ENCODE data around the gene XAB2.

XAB2 gene

GRCh38 chr19:7648265-7649014 lies 19.1 kb upstream of the XAB2 start:
- DNase-seq: no peak

DNA sequence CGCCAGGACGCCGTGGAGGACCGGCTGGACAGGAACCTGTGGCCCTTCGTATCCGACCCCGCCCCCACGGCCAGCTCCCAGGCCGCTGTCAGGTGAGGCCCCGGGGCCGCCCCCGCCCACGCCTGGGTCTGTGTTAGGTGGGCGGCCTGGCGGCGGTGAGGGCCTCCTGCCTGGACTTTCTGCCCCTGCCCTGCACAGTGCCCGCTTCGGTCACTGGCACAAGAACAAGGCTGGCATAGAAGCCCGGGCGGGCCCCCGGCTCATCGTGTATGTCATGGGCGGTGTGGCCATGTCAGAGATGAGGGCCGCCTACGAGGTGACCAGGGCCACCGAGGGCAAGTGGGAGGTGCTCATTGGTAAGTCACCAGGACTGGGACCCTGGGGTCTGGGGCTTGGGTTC lies 17.8 kb upstream of the XAB2 start:
- DNase-seq: no peak

GRCh38 chr19:7646426-7646700 lies 17.0 kb upstream of the XAB2 start:
- no peak for DNase-seq

DNA sequence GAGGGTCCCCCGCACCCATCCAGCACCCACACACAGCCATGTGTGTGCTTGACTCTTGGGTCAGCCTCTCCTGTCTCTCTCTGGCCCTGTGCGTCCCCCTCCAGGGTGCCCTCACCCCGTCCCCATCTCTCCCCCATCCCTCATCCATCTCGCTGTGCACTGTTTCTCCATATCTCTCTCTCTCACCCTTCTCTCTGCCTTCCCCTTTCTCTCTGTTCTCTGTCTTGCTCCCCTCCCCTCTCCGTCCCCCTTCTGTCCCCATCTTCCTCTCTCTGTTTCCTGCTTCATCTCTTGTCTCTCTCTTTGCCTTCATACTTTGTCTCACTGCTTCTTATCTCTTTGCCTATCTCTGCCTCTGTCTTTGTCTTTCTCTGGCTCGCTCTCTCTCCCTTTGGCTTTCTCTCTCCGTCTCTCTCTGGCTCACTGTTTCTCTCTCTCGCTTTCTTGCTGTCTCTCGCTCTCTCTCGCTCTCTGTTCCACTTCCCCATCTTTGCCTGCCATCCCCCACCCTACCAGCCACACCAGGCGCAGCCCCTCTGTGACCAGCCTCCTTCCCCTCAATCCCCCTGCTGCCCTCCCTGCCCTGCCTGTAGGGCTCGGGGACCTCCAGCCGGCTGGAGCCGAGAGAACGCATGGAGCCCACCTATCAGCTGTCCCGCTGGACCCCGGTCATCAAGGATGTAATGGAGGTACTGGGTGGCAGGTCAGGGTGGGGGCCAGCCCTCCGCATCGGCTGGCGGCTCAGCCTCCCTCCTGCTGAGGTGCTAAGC lies 16.5 kb upstream of the XAB2 start:
- no peak for DNase-seq

DNA sequence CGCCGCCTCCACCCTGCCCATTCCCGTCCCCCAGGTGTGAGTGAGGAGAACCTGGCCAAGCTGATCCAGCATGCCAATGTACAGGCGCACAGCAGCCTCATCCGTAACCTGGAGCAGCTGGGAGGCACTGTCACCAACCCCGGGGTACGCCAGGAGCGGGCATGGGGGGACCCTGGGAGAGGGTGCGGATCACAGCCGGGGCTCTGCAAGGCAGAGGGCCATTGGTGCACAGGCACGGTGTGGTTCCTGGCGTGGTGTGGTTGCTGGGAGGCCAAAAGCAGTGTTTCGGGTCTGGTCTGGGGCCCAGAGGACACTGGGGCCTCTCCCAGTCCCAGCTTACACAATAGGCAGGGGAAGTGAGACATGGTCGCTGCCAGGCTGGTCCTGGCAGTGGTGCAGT lies 15.8 kb upstream of the XAB2 start:
- DNase-seq: peak; percentile 32 to 69

DNA sequence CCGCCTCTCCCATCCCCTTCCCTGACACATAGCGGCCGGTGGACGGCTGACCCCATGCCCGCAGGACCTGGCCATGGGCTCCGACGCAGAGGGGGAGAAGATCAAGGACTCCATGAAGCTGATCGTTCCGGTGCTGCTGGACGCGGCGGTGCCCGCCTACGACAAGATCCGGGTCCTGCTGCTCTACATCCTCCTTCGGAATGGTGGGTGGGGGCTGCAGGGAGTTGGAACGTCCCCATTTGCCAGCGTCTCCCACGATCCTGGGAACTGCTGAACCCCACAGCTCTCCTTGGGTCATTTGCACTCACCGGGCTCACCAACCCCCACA lies 15.2 kb upstream of the XAB2 start:
- DNase-seq: no peak

- DNase-seq: peak; percentile 35 to 36
Measured at GRCh38 chr19:7643629-7644549, 14.5 kb upstream of the XAB2 start.

- no peak for DNase-seq
Measured at GRCh38 chr19:7643031-7643415, 13.7 kb upstream of the XAB2 start.

DNA sequence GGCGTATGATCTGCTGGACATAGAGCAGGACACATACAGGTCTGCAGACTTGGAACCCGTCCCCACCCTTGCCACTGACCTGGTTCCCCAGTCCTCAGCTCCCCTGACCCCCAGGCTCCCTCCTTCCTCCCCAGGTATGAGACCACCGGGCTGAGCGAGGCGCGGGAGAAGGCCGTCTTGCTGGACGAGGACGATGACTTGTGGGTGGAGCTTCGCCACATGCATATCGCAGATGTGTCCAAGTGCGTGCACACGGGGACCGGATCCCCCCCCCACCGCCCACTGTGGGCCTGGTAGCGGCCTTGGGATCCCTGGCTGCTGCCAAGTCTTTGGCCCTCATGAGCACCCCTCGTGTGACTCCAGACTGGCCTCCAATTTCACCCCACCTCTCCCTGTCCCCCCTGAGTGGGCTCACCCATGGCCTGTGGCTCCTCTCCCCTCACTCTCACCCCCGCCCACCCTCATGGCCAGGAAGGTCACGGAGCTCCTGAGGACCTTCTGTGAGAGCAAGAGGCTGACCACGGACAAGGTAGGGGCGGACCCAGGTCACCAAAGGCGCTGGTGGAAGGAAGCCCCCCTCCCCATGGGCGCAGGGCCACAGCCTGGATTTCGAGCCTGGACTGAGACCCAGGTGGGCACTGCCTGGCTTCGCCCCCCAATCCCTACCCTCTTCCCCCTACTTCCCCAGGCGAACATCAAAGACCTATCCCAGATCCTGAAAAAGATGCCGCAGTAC lies 13.1 kb upstream of the XAB2 start:
- DNase-seq: no peak

GRCh38 chr19:7641290-7642276 lies 12.2 kb upstream of the XAB2 start:
- no peak for DNase-seq

GRCh38 chr19:7640803-7641202 lies 11.5 kb upstream of the XAB2 start:
- DNase-seq: no peak

GRCh38 chr19:7639863-7640348 lies 10.6 kb upstream of the XAB2 start:
- no peak for DNase-seq

- DNase-seq: no peak
Measured at GRCh38 chr19:7638802-7639465, 9.6 kb upstream of the XAB2 start.

GRCh38 chr19:7637374-7638256 lies 8.3 kb upstream of the XAB2 start:
- DNase-seq: peak; percentile 62 to 74

GRCh38 chr19:7636691-7637373 lies 7.5 kb upstream of the XAB2 start, which contains the start of gene STXBP2:
Gene STXBP2 (plus strand): TSS chr19:7637110. CDS start chr19:7637150, 40 bp downstream.
- DNase-seq: peak; percentile 61 to 83

GRCh38 chr19:7636317-7636690 lies 7.0 kb upstream of the XAB2 start:
- DNase-seq: no peak

GRCh38 chr19:7635670-7636069 lies 6.3 kb upstream of the XAB2 start:
- no peak for DNase-seq

DNA sequence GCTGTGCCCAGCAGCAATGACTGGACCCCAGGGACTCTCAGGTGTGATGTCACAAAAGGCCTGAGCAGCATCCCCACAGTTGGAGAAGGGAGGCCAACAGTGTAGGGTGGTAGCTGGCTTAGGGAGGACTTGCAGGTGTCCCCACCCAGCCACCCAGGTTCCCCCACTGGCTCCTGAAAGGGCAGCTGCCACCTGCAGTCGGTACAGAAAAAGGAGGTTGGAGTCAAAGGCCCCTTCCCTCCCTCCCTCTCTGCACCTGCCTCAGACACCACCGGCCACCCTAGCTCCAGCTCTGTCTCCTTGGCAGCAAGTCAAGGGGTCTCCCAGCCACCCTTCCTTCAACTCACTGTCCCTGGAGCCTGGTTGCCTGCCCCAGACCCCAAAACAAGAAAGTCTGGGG lies 4.4 kb upstream of the XAB2 start, which contains the start of gene PCP2:
PCP2 (minus strand) TSS at position 22 of the 400 bp plus-strand sequence. CDS start 262 bp downstream, outside the sequence.
- DNase-seq: no peak

Data from inflammatory macrophage treated with lipopolysaccharide for 1 hour (primary cell).